ENCODE data around the gene MON1A. TPM values are rescaled to one million over a fixed set of nuclear protein-coding genes. Genes with fewer than 3 reads are reported as not detected.

MON1A gene
- total RNA-seq, 1 experiment from 2014 or later = 9.0 TPM

DNA sequence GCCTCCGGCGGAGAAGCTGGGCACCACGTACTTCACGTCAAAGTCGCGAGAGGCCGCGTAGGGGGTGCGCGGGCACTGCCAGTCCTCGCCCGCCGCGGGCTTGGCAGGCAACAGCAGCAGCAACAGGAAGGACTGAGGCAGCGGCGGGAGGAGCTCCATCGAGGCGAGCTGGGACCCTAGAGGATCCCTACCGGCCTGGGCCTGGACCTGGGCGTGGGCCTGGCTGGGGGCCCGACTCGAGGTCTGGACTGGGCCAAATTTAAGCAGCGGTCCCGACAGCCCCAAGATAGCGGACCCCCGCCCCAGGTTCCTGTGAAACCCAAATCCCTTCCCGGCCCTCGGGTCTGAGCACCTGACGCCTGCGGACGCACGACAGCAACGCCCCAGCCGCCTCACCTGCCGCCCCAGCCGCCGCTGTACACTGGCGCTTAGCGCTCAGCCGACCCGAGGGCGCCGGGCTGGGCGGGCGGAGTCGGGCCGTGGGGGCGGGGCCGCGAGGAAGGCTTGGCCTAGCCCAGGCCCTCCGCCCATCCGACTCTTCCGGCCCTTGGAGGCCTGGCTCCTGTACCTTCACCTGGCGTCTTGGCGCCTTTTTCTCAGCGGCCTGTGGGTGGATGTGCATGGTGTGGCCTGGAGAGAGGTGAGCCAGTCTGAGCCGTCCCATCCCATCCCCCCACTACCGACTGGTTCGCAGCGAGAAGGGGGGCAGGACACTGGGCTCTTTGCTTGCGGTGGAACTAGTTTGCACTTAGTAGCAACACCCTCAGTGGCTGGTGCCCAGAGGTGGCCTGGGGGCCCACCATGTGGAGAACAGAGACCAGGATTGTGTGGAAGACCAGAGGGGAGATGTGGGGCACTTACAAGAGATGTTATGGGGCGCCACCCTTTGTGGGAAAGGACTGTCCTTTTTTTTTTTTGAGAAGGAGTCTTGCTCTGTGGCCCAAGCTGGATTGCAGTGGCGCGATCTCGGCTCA, 25.9 kb downstream of the MON1A start, which contains the start of gene MST1R:
MST1R (minus strand) TSS at position 423 of the 974 bp plus-strand sequence; CDS start at position 159, 264 bp downstream.
- Histone ChIP-seq H3K9ac (ENCODE audit: low read length) (peak within 1 kb of the TSS; percentile 96), H3K4me3 (replicated peaks in 1 of 2; ENCODE audit: low read depth in 1 of 2, low read length in 2 of 2) (peak within 1 kb of the TSS; percentile 75 to 79), H3K9me2 (ENCODE audit: insufficient read depth) (no peaks in the 10 kb centered on the region), H3K9me3 (ENCODE audit: control insufficient read depth in 1 of 2, insufficient read depth in 1 of 2, low read depth in 1 of 2, low read length in 2 of 2) (no peaks in the 10 kb centered on the region), H2AFZ (ENCODE audit: low read depth, low read length, poor library complexity, severe bottlenecking) (no peak within 1 kb of the TSS), H3K27ac (ENCODE audit: low read depth, low read length) (peak within 1 kb of the TSS; percentile 89), H3K79me2 (ENCODE audit: insufficient read depth, low read length) (peaks cover 63% of the 10 kb centered on the region), H3K36me3 (ENCODE audit: control insufficient read depth in 1 of 2, insufficient read depth in 2 of 2, low read length in 2 of 2) (peaks cover 0 to 3% of the 10 kb centered on the region in 2 experiments; a peak in 1 of 4 replicates), H3K4me2 (ENCODE audit: low read length) (peak within 1 kb of the TSS; percentile 97), H4K20me1 (ENCODE audit: insufficient read depth) (no peaks in the 10 kb centered on the region), H3K27me3 (ENCODE audit: insufficient read depth, low read length) (no peaks in the 10 kb centered on the region), H3K4me1 (ENCODE audit: control insufficient read depth in 1 of 2, insufficient read depth in 2 of 2, low read length in 2 of 2) (peaks cover 60 to 76% of the 10 kb centered on the region in 2 experiments)
- intact Hi-C loops (cut with micrococcal nuclease) = no loop called here
- DNase-seq (ENCODE audit: low read depth, low spot score) (peak; percentile 95), ATAC-seq (peak; percentile 74)
- POLR2A ChIA-PET = interaction anchor here (1.4 to 5.5 kb wide), 3 partner anchors 22 to 101 kb away, joined by 3 to 43 read pairs (median 12); partner anchors contain the start of genes INKA1 and MON1A
- RAD21 ChIA-PET (ENCODE audit: low non-redundant PET in 1 of 2, low total read pairs in 2 of 2, uncharacterized antibody in 2 of 2, unreplicated experiment in 2 of 2) = no interaction called here
- CTCF ChIA-PET = interaction anchor here (0.6 to 2.4 kb wide), 2 partner anchors 101 kb away, joined by 3 to 9 read pairs; partner anchors contain the start of gene INKA1
- TSS peak; percentile 81 for BruUV-seq (replicated peaks)
- TF ChIP-seq ZFX (IDR thresholded peaks at IDR 0.05) (peak; percentile 88), YY1 (IDR thresholded peaks at IDR 0.05; ENCODE audit: extremely low read depth, insufficient replicate concordance, low read depth, low read length) (peak; percentile 69), CBX3 (IDR thresholded peaks at IDR 0.05; ENCODE audit: low read depth) (no peak), ZNF274 (IDR thresholded peaks at IDR 0.05; ENCODE audit: low read depth, low read length) (no peak), EGR1 (IDR thresholded peaks at IDR 0.05; ENCODE audit: low read depth) (no peak), RAD21 (IDR thresholded peaks at IDR 0.05; ENCODE audit: low read depth) (no peak), JUND (IDR thresholded peaks at IDR 0.05) (no peak), POLR2AphosphoS5 (IDR thresholded peaks at IDR 0.05; ENCODE audit: low read depth, low read length) (peak; percentile 99), POLR2A (IDR thresholded peaks at IDR 0.05; ENCODE audit: borderline replicate concordance, extremely low read depth, insufficient read depth, insufficient read length) (peak; percentile 82), EZH2 (IDR thresholded peaks at IDR 0.05) (no peak), SP1 (IDR thresholded peaks at IDR 0.05; ENCODE audit: low read depth) (no peak), TCF7L2 (IDR thresholded peaks at IDR 0.05; ENCODE audit: borderline replicate concordance, extremely low read depth, insufficient read depth, insufficient read length) (peak; percentile 30)
- TF ChIP-seq, protein P1, sequence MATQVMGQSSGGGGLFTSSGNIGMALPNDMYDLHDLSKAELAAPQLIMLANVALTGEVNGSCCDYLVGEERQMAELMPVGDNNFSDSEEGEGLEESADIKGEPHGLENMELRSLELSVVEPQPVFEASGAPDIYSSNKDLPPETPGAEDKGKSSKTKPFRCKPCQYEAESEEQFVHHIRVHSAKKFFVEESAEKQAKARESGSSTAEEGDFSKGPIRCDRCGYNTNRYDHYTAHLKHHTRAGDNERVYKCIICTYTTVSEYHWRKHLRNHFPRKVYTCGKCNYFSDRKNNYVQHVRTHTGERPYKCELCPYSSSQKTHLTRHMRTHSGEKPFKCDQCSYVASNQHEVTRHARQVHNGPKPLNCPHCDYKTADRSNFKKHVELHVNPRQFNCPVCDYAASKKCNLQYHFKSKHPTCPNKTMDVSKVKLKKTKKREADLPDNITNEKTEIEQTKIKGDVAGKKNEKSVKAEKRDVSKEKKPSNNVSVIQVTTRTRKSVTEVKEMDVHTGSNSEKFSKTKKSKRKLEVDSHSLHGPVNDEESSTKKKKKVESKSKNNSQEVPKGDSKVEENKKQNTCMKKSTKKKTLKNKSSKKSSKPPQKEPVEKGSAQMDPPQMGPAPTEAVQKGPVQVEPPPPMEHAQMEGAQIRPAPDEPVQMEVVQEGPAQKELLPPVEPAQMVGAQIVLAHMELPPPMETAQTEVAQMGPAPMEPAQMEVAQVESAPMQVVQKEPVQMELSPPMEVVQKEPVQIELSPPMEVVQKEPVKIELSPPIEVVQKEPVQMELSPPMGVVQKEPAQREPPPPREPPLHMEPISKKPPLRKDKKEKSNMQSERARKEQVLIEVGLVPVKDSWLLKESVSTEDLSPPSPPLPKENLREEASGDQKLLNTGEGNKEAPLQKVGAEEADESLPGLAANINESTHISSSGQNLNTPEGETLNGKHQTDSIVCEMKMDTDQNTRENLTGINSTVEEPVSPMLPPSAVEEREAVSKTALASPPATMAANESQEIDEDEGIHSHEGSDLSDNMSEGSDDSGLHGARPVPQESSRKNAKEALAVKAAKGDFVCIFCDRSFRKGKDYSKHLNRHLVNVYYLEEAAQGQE (IDR thresholded peaks at IDR 0.05; ENCODE audit: low read depth) = no peak
- TF ChIP-seq, protein P2, sequence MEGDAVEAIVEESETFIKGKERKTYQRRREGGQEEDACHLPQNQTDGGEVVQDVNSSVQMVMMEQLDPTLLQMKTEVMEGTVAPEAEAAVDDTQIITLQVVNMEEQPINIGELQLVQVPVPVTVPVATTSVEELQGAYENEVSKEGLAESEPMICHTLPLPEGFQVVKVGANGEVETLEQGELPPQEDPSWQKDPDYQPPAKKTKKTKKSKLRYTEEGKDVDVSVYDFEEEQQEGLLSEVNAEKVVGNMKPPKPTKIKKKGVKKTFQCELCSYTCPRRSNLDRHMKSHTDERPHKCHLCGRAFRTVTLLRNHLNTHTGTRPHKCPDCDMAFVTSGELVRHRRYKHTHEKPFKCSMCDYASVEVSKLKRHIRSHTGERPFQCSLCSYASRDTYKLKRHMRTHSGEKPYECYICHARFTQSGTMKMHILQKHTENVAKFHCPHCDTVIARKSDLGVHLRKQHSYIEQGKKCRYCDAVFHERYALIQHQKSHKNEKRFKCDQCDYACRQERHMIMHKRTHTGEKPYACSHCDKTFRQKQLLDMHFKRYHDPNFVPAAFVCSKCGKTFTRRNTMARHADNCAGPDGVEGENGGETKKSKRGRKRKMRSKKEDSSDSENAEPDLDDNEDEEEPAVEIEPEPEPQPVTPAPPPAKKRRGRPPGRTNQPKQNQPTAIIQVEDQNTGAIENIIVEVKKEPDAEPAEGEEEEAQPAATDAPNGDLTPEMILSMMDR (IDR thresholded peaks at IDR 0.05 in 2 of 3, conservative IDR thresholded peaks at IDR 0.05 in 1 of 3; ENCODE audit: borderline replicate concordance in 1 of 3, insufficient read depth in 1 of 3, low read depth in 2 of 3, low read length in 2 of 3) = no peak
- TF ChIP-seq, protein P3, sequence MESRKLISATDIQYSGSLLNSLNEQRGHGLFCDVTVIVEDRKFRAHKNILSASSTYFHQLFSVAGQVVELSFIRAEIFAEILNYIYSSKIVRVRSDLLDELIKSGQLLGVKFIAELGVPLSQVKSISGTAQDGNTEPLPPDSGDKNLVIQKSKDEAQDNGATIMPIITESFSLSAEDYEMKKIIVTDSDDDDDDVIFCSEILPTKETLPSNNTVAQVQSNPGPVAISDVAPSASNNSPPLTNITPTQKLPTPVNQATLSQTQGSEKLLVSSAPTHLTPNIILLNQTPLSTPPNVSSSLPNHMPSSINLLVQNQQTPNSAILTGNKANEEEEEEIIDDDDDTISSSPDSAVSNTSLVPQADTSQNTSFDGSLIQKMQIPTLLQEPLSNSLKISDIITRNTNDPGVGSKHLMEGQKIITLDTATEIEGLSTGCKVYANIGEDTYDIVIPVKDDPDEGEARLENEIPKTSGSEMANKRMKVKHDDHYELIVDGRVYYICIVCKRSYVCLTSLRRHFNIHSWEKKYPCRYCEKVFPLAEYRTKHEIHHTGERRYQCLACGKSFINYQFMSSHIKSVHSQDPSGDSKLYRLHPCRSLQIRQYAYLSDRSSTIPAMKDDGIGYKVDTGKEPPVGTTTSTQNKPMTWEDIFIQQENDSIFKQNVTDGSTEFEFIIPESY (IDR thresholded peaks at IDR 0.05; ENCODE audit: extremely low read depth, insufficient replicate concordance, low read length) = peak; percentile 14
- TF ChIP-seq, protein P4, sequence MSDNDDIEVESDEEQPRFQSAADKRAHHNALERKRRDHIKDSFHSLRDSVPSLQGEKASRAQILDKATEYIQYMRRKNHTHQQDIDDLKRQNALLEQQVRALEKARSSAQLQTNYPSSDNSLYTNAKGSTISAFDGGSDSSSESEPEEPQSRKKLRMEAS (IDR thresholded peaks at IDR 0.05) = no peak
